Stimulated activated naive CD4-positive, alpha-beta T cell treated with Interleukin-2 at 50 U/mL for 16 hours (primary cell): ENCODE measurements around the gene TPPP2.
"Not testable (repeated sequence)": the region's sequence is repeated elsewhere in the genome, so short reads cannot be mapped to it uniquely, and the experiment has no call there.

Source experiments
- DNase-seq: peaks from one replicate; lab custom pipeline; 2025; lab: John Stamatoyannopoulos, UW

TPPP2 gene

DNA sequence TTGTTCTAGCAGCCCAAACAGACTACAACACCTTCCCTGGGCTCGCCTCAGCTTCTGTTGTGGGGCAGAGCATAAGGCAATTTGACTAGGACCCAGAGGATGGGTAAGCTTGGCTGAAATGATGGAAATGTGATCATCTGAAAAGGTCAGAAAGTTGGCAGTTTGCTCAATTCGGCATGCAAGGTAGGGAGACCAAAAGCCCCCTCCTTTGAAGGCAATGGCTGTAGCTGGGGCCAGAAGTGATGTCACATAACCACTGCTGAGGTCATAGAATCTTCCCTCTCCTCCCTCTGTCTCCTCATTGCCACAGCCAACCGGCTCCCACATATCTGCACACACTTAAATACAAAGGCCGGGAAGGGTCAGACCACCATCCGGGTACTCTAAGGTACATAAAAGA lies at the start of gene TPPP2:
TPPP2 (plus strand) TSS at position 301 of the 400 bp plus-strand sequence. CDS start 365 bp downstream, outside the sequence.
- DNase-seq: no peak

DNA sequence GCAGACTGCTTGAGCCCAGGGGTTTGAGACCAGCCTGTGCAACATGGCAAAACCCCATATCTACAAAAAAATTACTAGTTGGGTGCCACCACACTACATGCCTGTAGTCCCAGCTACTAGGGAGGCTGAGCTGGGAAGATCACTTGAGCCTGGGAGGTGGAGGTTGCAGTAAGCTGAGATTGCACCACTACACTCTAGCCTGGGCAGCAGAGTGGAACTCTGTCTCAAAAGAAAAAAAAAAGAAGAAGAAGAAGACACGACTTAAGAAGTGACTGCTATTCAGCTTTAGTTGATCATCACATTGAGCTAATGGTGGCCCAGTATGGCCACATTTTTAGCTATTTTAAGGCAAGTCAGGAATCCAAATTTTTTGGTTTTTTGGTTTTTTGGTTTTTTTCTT lies 49.1 kb upstream of the TPPP2 start:
- no peak for DNase-seq

DNA sequence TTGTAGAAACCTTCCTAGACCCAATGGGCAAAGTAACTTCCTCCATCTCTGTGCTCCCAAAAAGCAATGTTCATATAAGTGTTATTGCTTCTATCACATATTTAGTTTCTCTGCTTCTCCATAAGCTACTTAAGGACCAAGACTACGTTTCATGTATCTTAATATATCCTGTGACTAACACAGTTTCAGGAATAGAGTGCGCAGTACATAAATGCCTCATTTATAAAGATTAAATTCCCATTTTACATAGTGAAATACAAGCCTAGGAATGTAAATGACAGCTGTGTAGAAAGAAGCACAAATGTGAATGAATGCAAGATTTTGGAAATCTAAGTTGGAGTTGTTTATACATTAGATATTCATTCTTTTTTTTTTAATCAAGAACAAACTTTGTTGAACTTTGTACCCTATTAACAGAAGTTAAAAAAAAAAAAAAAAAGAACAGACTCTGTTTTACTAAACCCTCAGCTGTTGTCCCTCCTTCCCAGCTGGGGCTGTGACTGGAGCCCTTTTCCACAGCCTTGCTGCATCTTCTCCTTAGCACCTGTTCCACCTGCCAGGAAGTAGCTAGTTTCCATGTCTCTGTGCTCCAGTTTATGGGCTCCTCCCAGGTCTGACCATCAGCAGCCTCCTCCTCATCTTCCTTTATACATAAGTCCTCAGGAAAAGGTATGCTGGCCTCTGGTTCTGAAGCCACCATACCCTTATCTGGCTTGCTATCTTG lies 47.2 kb upstream of the TPPP2 start:
- DNase-seq: no peak

DNA sequence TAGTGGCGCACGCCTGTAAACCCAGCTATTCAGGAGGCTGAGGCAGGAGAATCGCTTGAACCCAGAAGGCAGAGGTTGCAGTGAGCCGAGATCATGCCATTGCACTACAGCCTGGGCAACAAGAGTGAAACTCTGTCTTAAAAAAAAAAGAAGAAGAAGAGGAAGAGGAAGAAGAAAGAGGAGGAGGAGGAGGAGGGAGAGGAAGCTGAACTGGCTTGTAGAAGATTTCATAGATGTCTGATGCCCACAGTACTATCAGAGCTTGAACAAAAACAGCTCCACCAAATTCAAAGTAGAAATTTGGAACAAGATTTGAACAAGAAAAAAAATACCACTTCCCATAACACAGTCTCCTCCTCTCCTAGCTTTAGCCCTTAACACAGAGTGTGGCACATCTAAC lies 44.4 kb upstream of the TPPP2 start:
- DNase-seq: not testable (repeated sequence)

DNA sequence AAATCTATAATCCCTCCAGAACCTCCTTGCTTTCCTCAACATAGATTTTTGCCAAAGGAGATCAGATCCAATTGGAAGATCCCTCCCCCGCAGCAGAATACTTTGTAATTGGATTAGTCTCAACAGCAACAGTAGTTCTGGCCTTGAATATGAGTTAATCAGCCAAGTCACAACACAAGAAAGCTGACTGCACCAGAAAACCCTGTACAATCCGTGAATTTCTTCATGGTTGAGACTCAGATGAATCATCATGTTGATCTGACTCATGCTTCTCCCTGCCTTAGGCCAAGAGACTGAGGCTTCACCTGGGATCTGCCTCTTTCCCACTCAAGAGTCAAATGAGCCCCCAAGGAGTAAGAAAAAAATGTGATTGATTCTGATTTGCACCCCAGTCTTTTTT lies 43.2 kb upstream of the TPPP2 start:
- DNase-seq: no peak

DNA sequence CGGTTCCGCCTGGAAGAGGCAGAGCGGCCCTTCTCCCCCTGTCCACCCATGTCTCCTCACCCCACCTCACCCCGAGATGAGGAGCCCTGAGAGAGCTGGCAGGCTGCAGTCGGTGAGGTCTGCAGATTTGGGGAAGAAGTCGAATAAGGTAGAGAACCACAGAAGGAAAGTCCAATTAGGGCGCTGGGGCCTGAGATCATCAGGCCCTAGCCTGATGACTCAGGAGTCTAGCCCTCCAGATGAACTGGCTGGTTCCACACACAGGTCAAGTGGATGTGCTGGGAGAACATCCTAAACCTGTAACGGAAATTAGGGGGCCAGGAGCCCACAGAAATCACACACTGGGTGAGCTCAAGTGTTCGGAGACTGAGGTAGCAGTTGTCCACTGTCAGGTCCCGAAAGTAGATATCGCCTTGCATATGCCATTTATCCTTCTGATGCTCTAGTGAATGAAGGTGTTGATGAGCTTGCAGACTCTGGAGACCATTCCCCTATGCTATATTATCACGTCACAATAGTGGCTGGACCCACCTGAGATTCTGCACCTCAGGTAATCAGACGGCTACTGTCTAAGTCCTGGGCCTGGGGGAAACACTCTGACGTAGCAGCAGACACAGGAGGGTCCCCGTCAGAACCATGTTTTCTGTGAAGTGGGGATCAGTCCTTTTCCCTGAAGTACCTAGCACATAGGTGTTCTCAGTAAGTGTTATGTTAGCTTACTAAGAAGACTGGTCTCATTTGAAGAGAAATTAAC lies 41.1 kb upstream of the TPPP2 start:
- no peak for DNase-seq

DNA sequence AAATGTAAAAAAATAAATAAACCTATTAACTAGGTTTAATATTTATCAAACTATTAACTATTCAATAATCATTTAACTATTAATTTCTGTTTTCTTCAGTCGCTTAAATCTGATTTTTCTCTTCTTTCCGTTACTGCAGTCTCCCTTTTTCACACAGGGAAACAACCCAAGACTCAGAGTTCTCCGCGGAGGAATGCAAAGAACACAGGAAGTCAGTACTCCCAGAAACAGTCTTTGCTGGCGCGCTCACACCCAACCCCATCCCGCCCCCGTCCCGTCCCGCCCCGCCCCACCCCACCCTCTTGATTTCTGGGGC lies 40.6 kb upstream of the TPPP2 start:
- DNase-seq: no peak

DNA sequence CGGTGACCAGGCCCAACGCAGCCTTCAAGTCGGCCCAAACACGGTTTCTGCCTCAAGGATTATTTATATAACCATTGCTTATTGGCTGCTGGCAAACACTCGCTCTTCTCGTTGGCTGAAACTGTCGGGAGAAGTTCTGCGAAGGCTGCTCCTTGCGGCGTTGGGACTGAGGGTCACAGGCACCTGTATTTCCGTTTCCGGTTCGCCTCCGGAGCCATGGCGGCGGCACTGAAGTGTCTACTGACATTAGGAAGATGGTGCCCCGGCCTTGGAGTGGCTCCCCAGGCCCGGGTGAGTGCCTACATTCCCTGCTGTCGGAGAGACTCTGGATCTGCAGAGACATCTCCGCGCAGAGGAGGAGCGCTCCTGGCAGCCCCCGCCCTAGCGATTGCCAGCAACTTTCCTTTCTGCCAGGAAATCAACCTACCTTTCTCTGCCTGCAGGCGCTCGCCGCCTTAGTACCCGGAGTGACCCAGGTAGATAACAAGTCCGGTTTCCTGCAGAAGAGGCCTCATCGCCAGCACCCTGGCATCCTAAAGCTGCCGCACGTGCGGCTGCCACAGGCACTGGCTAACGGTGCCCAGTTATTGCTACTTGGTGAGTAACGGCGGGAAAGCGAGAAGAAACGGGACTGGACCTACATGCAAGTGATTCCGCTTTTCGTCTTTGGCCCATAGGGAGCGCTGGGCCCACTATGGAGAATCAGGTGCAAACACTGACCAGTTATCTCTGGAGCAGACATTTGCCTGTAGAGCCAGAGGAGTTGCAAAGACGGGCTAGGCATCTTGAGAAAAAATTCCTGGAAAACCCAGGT lies 40.0 kb upstream of the TPPP2 start, which contains the start of gene METTL17:
METTL17 (plus strand) TSS at position 194 of the 814 bp plus-strand sequence; CDS start at position 217, 23 bp downstream.
- peak; percentile 86 for DNase-seq

DNA sequence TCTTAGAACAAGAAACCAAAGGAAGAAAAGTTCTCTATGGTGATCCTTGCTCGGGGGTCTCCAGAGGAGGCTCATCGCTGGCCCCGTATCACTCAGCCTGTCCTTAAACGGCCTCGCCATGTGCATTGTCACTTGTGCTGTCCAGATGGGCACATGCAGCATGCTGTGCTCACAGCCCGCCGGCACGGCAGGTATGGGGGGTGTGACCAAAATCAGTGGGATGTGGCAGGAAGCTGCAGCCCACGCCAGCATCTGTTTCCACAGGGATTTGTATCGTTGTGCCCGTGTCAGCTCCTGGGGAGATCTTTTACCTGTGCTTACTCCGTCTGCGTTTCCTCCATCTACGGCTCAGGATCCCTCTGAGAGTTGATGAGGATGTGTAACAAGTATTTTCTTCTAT lies 33.5 kb upstream of the TPPP2 start:
- no peak for DNase-seq

DNA sequence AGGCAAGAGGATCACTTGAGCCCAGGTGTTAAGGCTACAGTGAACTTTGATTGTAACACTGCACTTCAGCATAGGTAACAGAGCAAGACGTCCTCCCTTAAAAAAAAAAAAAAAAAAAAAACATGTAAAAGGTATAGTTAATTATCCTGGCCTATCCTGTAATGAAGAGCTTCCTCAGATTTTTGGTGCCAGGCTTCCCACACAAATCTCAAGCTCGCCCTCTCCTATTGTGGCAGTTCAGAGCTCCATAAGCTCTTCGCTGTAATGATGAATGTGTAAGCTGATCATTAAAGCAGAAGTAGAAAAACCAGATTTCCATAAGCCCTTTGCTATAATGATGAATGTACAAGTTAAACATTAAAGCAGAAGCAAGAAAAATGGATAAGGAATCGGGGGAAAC lies 32.9 kb upstream of the TPPP2 start:
- DNase-seq: no peak

DNA sequence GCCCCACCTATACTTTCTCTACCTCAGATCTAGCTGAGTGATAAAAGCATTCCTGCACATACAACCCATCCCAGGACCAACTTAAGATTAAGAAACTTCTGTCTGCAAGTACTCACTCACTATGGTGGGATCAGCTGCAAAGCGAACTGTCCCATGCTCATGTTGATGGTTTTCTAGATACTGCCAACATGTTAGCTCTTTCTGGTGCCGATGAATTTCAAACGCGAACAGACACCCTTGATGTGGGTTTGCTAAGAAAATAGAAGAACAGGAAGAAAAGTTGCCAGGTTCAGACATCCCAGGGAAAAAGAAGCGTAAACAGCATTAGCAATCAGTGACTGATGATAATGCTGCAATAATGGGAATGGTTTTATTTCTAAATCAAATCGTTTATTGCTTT lies 32.5 kb upstream of the TPPP2 start:
- no peak for DNase-seq

DNA sequence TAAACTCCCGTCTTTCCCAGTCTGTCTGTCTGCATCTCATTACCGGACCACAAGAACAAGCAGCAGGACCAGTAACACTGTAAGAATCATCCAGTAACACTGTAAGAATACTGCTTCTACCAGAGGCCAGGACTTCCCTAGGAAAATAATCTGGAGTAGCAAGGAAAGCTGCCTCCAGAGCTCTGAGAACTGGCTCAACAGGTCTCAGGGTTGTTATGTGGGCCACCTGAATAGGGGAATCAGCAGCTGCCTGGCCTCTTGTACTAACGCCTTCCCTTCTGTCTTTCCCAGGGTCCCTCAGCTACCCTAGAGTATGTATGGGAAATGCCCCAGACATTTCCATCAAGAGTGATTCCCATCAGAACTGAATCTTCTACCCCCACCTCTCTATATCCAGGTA lies 31.9 kb upstream of the TPPP2 start:
- DNase-seq: no peak

DNA sequence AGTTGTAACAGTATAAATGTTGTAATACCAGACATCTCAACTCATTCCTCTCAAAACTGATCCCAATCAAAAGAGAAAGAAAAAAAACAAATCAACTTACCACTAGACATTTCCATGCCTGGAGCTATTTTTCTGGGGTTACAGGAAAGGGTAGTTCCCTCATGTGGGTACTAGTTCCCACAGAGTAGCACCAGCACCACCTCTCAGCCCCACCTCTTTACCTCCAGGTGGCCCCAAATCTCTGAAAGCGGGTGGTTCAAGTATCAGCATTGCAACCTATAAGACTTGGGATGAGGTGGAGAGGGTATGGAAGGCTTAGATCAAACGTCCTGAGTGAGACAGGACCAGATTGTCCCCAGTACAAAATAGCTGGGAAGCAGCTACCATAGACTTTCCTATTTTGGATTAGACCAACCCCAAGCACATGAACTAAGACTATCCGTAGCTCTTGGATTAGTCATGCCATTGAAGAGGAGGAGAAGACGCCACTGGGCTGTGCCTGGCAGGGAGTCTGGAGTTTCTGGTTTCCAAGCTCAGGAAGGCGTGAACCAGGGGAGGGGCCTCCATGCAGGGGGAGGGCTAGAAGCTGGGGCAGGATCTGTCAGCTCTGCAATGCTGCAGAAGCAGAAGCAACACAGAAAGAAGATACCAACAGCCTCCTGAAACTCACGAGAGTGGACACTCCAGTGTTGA lies 31.2 kb upstream of the TPPP2 start, which contains the start of gene SLC39A2:
SLC39A2 (plus strand) TSS at position 620 of the 693 bp plus-strand sequence. CDS start 154 bp downstream, outside the sequence.
- no peak for DNase-seq

DNA sequence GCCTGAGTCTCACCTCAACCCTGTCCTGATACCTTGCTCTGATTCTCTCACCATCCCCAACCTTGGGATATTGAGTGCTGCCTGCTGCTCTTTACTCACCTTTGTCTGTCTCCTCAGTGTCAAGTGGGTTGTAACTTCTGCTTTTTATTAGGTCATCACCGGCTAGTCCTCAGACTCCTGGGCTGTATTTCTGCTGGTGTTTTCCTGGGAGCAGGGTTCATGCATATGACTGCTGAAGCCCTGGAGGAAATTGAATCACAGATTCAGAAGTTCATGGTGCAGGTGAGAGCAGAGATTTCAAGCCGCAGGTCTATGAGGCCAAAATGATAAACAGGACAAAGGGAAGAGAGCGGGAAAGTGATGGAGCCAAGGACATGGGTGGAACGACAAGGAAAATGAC lies 30.4 kb upstream of the TPPP2 start:
- no peak for DNase-seq

DNA sequence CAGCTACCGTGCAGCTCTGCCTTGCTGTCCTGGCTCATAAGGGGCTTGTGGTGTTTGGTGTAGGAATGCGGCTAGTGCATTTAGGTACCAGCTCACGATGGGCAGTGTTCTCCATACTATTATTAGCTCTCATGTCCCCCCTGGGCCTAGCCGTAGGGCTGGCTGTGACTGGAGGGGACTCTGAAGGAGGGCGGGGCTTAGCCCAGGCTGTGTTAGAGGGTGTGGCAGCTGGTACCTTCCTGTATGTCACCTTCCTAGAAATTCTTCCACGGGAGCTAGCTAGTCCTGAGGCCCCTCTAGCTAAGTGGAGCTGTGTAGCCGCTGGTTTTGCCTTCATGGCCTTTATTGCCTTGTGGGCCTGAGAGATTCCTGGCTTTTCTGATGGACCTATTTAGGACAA lies 28.8 kb upstream of the TPPP2 start:
- no peak for DNase-seq

DNA sequence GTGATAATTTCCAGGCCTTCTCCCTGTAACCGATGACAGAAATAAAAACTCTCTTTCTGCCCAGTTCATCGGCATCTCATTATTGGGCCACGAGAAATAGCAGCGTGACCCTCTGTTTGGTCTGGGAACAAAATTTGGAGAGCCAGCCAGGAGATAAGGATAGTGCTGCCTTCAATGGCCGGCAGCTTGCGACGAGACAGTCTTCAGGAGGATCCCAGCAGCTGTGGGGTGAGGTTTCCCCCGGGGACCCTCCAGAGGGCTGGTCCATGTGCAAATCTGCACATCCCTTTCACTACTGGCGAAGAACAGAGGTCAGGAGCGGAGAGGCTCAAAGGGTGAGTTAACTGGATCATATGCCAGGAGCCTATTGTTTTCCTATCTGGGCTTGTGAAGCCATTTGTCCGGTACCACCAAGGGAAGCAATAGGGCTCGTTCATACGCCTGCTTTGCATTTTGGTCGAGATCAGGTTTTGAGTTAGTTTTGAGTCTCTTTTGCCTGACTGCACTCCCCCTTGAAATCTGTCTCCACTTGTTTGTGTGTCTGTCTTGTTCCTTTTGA lies 26.1 kb upstream of the TPPP2 start:
- DNase-seq: no peak

DNA sequence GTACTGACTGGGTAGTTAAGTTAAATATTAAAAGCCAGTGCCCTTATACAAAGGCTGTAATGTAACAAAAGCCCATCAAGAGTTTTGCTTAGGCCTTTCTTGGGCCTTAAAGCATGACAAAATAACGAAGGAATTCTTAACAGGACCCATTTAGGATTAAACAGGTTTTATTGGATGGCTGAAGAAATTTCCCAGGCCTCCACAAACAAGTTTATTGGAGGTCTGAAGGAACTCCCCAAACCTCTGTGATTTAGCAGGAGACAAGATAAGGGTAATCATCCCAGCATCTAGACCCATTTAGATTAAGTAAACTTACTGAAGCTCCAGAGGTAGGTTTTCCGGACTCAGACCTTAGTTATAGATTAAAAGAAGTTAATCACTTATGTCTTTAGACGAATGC lies 20.3 kb upstream of the TPPP2 start:
- DNase-seq: not testable (repeated sequence)

DNA sequence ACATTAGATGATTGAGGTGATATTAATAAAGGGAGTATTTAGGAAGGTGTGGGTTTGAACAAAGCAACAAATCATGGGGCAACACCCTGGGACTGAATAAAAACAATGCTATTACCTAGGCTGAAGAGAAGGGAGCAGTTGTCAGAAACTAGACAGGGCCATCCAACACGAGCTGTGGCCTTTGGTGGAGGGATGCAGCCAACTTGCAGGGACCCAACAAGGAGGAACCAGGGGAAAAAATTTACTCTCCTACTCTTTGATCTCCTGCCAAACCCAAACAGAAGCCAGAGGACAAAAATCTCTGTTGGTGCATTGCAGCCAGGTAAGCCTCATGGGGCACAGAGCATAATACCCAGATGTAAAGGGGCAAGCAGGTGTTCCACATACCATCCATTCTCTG lies 18.9 kb upstream of the TPPP2 start:
- no peak for DNase-seq

DNA sequence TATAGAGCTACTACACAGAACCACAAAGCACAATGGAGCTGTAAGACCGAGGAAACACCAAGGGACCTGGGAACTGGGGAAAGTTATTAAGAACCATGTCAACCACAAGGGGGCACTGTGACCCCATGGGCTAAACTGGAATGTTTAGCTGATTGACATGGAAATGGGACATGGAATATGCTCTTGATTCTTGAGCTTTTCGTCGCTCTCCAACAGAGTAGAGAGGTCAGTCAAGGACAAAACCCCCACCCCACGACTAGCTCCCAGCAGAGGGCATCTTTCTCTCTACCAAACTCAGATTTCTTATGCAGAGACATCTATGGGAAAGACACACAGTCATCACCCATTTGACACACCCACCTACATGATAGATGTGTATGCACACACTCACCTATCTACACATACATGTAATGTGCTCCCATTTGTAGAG lies 15.2 kb upstream of the TPPP2 start:
- peak; percentile 69 for DNase-seq

DNA sequence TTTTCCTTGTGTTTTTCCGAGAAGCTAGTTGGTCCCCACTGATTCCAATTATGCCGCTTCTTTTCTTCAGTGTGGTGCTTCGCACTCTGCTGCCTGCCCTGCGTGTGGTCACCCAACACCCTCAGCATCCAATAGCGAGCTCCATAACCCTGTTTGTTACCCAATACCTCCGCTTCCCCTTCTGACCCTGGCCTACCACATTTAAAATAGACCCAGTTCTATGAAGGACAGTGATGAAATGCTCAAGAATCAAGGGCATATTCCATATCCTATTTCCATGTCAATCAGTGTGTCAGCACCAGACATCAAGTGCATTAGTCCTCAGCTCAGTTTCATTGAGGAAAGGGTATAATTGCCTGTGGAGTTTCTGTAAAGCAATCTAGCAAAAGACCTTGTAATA lies 14.7 kb upstream of the TPPP2 start:
- no peak for DNase-seq

DNA sequence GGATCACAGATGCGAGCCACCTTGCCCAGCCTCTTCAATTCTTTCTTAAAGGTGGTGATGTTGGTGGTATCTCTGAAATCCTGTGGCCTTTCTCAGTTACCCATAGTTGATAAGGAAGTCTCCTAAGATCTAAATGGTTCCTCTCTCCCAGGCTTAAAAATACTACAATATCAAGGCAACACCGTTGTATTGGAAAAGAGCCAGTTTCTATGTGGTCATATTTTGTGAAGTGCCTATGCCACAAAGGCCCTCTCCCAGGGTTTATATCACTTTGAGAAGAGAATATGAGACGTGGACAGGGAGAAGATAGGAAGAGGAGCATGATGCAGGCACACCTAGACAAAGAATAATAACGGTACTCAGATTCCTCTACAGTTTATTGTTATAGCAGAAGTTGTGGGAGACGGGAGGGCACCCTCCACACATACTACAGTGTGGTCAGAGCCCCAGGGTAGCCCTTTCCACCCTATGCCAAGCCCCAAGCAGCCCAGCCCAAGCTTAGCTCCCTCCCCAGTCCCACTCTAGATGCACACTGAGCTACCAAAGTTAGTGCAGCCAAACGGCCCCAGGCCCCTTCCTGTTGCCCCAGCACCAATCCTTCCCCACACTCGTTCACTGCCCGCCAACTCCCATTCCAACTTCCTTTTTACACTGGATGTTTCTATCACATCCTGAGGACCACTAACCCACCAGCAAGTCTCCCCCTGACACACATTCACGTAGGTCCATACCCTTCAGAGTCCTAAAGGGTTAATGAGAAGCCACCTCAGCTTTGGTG lies 13.4 kb upstream of the TPPP2 start:
- no peak for DNase-seq
